Measurements from ENCODE around the gene CCL26.

DNA sequence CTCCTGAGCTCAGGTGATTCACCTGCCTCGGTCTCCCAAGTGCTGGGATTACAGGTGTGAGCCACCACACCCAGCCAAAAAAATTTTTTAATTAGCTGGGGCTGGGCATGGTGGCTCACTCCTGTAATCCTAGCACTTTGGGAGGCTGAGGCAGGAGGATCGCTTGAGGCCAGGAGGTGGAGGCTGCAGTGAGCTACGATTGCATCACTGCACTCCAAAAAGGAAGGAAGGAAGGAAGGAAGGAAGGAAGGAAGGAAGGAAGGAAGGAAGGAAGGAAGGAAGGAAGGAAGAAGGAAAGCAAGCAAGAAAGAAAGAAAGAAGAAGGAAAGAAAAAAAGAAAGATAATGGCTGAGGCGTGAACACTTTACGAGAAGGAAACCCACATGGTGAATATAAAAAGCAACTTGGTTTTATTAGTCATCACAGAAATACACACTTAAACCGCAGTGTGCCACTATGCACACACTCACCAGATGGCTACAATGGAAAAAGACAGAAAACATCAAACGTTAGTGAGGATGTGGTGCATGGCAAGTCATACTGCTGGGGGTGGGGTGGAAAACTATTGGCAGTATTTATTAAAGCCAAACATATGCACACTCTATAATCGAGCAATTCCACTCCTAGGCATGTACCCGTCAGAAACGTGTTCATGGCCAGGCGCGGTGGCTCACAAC, 4.4 kb upstream of the CCL26 start:
- TF ChIP-seq, protein P1, sequence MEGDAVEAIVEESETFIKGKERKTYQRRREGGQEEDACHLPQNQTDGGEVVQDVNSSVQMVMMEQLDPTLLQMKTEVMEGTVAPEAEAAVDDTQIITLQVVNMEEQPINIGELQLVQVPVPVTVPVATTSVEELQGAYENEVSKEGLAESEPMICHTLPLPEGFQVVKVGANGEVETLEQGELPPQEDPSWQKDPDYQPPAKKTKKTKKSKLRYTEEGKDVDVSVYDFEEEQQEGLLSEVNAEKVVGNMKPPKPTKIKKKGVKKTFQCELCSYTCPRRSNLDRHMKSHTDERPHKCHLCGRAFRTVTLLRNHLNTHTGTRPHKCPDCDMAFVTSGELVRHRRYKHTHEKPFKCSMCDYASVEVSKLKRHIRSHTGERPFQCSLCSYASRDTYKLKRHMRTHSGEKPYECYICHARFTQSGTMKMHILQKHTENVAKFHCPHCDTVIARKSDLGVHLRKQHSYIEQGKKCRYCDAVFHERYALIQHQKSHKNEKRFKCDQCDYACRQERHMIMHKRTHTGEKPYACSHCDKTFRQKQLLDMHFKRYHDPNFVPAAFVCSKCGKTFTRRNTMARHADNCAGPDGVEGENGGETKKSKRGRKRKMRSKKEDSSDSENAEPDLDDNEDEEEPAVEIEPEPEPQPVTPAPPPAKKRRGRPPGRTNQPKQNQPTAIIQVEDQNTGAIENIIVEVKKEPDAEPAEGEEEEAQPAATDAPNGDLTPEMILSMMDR (IDR thresholded peaks at IDR 0.05): no peak
- TF ChIP-seq POLR2A (IDR thresholded peaks at IDR 0.05): no peak
